ENCODE measurements around the gene NAALADL2.

GRCh38 chr3:175411946-175412345 is 552.8 kb downstream of the NAALADL2 start:
- TF ChIP-seq DMTF1 (CRISPR knock-in tag; IDR thresholded peaks at IDR 0.05) (no peak), ESRRA (CRISPR knock-in tag; IDR thresholded peaks at IDR 0.05; ENCODE audit: low read depth) (no peak), ZMAT3 (CRISPR knock-in tag; conservative IDR thresholded peaks at IDR 0.05) (no peak), CTCF (CRISPR knock-in tag; IDR thresholded peaks at IDR 0.05) (no peak), HOXA3 (CRISPR knock-in tag; IDR thresholded peaks at IDR 0.05) (no peak), ZNF777 (CRISPR knock-in tag; IDR thresholded peaks at IDR 0.05) (no peak), ZNF615 (CRISPR knock-in tag; IDR thresholded peaks at IDR 0.05; ENCODE audit: borderline replicate concordance) (no peak), EZH2 (conservative IDR thresholded peaks at IDR 0.05; ENCODE audit: low read depth, low read length) (no peak), THYN1 (CRISPR knock-in tag; IDR thresholded peaks at IDR 0.05; ENCODE audit: borderline replicate concordance, low read depth) (no peak), ATF2 (CRISPR knock-in tag; IDR thresholded peaks at IDR 0.05) (no peak), FOXO4 (CRISPR knock-in tag; conservative IDR thresholded peaks at IDR 0.05) (no peak), ZBTB25 (CRISPR knock-in tag; IDR thresholded peaks at IDR 0.05) (no peak), TFAP4 (IDR thresholded peaks at IDR 0.05; ENCODE audit: borderline replicate concordance, low read depth) (no peak)
